Endothelial cell of hepatic sinusoid (primary cell): Measurements from ENCODE around the gene RNF145.
"Not testable (repeated sequence)": the region's sequence is repeated elsewhere in the genome, so short reads cannot be mapped to it uniquely, and the experiment has no call there.

ENCODE experiments used
- in situ Hi-C: cut with HindIII; loops from 2 replicates; pipeline ENCODE4 v1.10.0; 2017; ENCODE audit warnings: low sequenced_read_pairs

Gene RNF145

DNA sequence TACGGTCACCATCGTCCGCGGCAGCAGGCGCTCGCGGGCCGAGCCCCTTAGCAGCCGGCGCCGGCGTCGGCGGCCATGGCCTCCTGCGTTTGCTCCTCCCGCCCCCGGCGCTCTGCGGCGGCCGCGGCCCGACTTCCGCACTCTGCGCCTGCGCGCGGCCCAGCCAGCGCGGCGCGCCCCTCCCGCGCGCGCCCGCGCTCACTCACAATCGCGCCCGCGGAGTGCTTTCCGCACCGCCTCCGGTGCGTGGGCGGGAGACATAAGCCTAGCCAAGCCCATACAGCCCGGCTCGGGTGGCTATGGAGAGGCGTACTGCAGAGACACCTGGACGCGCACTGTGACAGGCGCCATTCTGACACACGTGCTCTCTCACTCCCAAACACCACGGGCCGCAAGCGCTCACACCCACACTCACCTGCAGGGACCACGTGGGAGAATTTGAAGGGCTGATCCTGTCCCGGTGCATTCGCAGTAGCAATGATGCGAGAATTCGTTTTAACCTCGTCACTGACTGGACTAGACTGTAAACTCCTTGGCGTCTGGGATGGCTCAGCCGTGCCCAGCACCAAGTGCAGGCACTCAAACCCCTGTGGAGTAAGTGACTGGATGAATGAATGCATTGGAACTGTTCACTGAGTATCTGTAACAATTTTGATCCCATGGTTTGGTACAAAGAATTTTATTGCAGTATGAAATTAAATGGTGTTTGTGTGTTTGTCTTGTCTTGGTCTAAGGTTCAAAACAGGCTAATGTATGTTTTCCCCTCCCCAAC, at the start of gene RNF145:
TSS of gene RNF145 (minus strand) at position 116 of the 772 bp plus-strand sequence. CDS start 5,936 bp downstream, outside the sequence.
- in situ Hi-C loops = no loop called here

GRCh38 chr5:159258361-159258760, 49.0 kb upstream of the RNF145 start:
- in situ Hi-C loops = loop anchor here (25.0 kb wide), 1 partner anchor 96 kb away; no protein-coding TSS in a partner anchor

DNA sequence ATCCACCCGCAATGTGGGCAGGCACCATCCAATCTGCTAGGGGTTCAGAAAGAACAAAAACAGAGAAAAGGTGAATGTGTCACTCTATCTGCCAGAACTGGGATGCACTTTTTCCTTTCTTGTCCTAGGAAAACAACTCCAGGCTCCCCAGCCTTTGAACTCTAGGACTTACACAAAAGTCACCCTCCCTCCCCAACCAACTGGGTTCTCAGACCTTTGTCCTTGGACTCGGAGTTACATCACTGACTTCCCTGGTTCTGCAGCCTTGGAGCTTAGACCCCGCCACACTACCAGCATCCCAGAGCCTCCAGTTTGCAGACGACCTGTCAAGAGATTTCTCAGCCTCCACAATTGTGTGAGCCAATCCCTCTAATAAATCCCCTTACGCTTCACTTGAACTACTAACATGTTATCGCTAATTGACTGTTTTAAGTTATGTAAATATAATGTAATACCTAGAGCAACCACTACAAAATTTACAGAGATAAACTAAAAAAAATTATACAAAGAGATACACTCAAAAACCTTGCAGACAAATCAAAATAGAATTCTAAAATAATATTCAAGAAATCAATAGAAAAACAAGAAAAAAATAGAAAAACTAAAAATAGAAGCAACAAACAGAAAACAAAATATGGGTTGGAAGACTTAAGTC, 48.4 kb upstream of the RNF145 start:
- in situ Hi-C loops = loop anchor here (25.0 kb wide), 1 partner anchor 95 kb away; no protein-coding TSS in a partner anchor

DNA sequence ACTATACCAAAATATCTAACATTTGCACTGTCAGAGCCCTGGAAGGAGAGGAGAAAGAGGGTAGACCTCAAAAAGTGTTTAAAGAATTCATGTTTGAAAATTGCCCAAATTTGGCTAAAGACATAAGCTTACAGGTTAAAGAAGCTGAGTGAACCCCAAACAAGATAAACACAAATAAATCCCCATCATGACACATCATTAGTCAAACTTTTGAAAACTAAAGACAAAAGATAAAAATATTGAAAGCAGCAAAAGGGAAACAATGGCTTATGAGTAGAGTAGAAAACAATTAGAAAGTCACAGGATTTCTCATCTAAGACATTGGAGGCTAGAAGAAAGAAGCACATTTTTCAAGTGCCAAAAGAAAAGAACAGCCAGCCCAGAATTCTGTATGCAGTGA, 47.7 kb upstream of the RNF145 start:
- in situ Hi-C loops = loop anchor here (25.0 kb wide), 1 partner anchor 95 kb away; no protein-coding TSS in a partner anchor

DNA sequence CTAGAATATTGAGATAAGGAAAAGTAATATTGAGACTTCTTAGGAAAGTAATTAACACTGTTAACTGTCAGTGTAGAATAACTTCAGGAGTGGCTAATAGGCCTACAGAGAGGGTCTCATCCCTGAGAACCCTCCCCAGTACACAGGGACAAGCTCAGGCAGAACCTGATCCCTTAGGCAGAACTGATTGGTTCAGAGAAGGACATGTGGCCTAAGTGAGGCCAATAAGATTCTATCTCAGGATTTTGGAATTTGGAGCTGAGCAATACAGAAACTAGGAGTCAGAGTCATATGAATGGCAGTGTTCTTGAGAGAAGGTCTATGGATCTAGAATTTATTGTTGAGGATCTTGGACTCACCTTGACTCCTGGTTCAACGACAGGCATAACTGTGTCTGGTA, 42.8 kb upstream of the RNF145 start:
- in situ Hi-C loops = loop anchor here (25.0 kb wide), 1 partner anchor 90 kb away; no protein-coding TSS in a partner anchor

GRCh38 chr5:159249158-159249557, 39.8 kb upstream of the RNF145 start:
- in situ Hi-C loops = no loop called here

- in situ Hi-C loops = no loop called here
Measured at GRCh38 chr5:159244890-159245289, 35.5 kb upstream of the RNF145 start.

GRCh38 chr5:159244163-159244562, 34.8 kb upstream of the RNF145 start:
- in situ Hi-C loops = no loop called here

- in situ Hi-C loops = no loop called here
Measured at GRCh38 chr5:159243385-159243784, 34.0 kb upstream of the RNF145 start.

GRCh38 chr5:159242656-159243055, 33.3 kb upstream of the RNF145 start:
- in situ Hi-C loops = no loop called here

DNA sequence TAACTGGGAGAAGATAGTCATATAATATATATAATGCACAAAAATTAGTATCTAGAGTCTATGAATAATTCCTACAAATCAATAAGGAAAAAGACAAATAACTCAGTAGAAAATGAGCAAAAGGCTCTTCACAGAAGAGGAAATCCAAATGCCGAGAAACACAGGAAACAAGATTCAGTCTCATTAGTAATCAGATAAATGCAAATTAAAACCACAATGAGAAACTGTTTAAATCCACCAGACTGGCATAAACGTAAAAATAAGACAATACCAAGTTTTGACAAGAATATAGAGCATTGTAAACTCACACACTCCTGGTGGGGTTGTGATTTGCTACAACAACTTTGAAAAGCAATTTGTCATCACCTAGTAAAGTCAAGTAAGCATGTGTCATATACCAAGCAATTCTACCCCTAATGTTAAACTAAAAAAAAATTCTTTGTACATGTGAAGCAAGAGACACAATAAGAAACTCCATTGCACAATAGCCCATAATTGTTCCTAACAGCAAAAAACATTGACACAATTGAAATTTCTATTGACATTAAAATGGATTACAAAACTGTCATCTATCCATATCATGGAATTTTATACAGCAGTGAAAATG, 32.7 kb upstream of the RNF145 start:
- in situ Hi-C loops = no loop called here

DNA sequence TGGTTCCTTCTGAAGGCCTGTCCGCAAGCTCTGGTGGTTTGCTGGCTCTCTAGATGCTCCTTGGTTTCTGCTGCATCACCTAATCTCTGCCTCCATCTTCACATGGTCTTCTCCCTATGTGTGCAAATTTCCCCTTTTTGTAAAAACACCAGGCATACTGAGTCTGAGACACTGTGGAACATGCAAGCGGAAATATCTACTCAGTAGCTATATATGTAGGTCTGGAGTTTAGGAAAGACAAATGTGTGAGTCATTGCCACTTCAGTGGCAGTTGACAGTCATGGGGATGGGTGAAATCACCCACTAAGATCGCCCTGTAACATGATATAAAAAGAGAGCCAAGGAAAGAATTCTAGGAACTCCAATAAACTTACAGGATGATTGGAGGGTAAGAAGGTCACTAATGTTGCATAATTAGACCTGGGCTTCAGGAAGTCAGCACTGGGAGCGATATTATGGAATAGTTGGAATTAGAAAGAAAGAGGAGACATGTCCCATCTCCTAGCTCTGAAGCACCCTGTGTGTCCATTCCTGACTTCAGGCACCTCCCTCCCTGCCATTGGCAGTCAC, 31.0 kb upstream of the RNF145 start:
- in situ Hi-C loops = no loop called here

DNA sequence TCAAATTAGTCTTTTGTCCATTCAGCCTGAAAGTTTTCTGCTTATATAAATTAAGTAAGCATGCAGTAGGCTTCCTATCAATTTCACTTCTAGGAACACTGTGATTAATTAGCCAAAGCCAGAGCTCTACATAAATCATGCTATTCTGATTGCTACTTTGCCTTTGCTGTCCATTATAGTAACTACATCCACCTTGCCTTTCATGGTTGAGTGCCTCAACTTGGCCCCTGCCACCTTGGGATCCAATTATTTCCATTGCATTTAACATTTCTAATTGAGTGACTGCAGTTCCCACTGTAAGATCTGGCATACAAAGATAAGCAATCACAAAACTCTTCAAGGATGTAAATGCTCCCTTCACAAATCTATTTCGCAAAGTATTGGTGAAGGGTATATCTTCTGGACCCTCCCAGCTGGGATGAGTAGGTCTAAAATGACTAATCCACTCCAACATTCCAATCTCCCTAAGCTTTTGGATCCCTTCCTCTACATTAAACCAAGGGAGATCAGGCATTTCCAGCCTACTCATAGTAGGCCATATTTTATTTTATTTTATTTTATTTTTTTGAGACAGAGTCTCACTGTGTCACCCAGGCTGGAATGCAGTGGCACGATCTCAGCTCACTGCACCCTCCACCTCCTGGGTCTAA, 26.6 kb upstream of the RNF145 start:
- in situ Hi-C loops = not testable (repeated sequence)

DNA sequence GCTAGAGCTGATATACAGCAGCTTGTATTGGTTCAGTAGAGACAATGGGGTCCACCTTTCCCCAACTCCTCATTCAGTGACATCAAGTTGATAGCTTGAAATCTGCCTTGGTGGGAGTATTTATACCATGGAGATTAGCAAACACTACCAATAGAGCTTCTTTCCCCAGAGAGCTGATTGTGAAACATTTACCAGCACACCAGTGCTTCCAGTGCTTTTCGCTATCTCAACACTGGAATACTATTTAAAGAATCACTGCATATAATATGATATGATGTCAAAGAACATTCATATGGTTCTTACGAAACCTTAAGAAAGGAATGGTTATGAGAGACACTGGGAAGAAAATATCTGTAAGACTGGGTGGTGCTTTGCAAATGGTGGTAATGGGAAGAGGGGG, 21.8 kb upstream of the RNF145 start:
- in situ Hi-C loops = no loop called here

DNA sequence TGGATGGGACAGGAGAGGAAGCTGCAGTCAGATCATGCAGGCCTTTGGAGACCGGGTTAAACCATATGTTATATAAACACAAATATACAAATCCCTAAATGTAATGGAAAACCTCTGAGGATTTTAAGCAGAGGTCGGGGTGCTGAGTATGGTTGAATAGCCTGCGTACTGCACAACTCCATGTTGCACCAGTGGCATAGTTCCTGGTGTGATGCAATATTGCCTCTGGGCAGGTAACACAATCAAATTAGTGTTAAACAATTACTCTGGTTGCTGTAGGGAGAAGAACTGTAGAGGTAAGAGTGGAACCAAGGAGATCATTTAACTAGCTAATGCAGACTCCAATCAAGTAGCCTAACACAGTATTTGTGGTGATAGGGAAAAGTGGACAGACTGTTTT, 21.3 kb upstream of the RNF145 start:
- in situ Hi-C loops = no loop called here

GRCh38 chr5:159228097-159228496, 18.7 kb upstream of the RNF145 start:
- in situ Hi-C loops = not testable (repeated sequence)

- in situ Hi-C loops = no loop called here
Measured at GRCh38 chr5:159227452-159227851, 18.1 kb upstream of the RNF145 start.

- in situ Hi-C loops = no loop called here
Measured at GRCh38 chr5:159226451-159226850, 17.1 kb upstream of the RNF145 start.

- in situ Hi-C loops = no loop called here
Measured at GRCh38 chr5:159224471-159224870, 15.1 kb upstream of the RNF145 start.

DNA sequence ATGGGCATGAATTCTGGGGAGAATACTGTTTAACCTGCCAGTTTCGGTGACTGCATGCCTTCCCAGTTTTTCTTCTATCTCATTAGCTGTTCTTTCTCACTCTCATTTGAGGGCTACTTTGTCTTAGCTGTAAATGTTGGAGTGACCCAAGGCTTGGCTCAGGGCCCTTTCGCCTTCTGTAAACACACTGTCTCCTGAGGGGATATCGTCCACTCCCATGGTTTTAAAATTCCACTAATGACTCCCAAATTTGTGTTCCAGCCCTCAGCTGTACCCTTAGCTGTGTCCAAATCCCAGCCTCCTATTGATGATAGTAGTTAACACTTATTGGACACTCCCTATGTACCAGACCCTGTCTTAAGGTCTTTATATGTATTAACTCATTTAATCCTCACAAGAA, 14.1 kb upstream of the RNF145 start:
- in situ Hi-C loops = no loop called here

DNA sequence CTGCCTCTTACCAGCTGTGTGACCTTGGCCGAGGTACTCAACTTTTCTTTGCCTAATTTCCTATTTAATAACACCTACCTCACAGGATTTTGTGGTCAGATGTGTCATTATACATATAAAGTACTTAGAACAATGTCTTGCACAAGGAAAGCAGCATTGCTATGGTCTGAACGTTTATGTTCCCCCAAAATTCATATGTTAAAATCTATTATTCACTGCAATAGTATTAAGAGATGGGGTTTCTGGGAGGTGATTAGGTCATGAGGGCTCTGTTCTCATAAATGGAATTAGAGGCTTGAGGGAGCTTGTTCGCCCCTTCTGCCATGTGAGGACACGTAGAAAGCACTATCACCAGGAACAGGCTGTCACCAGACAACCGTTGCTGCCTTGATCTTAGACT, 10.9 kb upstream of the RNF145 start:
- in situ Hi-C loops = no loop called here
